OCI-LY7 (cell line): ENCODE data around the gene TRIM25. TPM values are rescaled to one million over a fixed set of nuclear protein-coding genes. Genes with fewer than 3 reads are reported as not detected.
A peak's percentile ranks its signal among the peaks of the same experiment; 100 is the strongest.

ENCODE experiments used
- BruUV-seq: library from RNA; stranded (reverse); fragments of 400-500 nt; replicated peaks from 2 replicates; lab custom pipeline; 2021; lab: Mats Ljungman, UMichigan
- CTCF ChIA-PET: fragments of 300-600 bp; sonication (Branson Sonifier 250); formaldehyde crosslinking; loops from one replicate; lab custom pipeline; 2022; ENCODE audit warnings: antibody characterized with exemption; ENCODE audit not compliant: unreplicated experiment; lab: Charles Lee
- POLR2A ChIA-PET: fragments of 300-600 bp; sonication (Branson Sonifier 250); formaldehyde crosslinking; loops from one replicate; lab custom pipeline; 2022; ENCODE audit warnings: antibody characterized with exemption; lab: Charles Lee
- DNase-seq: peaks from one replicate; pipeline ENCODE4 v3.0.0-alpha.2; 2015; ENCODE audit warnings: low spot score
- H2AFZ ChIP-seq: fragments of 200-600 bp; sonication (generic), shearing (Covaris generic); 2 replicates; pipeline ENCODE4 v1.6.1; 2014; ENCODE audit warnings: mild to moderate bottlenecking, antibody characterized with exemption, low read length, moderate library complexity
- H3K27ac ChIP-seq: fragments of 200-600 bp; sonication (generic); 2 replicates; pipeline ENCODE4 v1.5.1; 2014; ENCODE audit warnings: mixed run types, low read depth, mild to moderate bottlenecking, moderate library complexity, low read length, inconsistent platforms; ENCODE audit not compliant: poor library complexity, severe bottlenecking
- H3K36me3 ChIP-seq: fragments of 200-600 bp; sonication (generic); 2 replicates; pipeline ENCODE4 v1.6.1; 2014; ENCODE audit warnings: mild to moderate bottlenecking, antibody characterized with exemption, low read length, moderate library complexity, mixed read lengths; ENCODE audit not compliant: insufficient read depth
- H3K4me1 ChIP-seq: fragments of 200-600 bp; sonication (generic); 2 replicates; pipeline ENCODE4 v1.5.1; 2014; ENCODE audit warnings: mild to moderate bottlenecking, low read length; ENCODE audit not compliant: insufficient read depth, poor library complexity, severe bottlenecking
- H3K4me2 ChIP-seq: fragments of 200-600 bp; sonication (generic); 2 replicates; pipeline ENCODE4 v1.6.1; 2014; ENCODE audit warnings: mild to moderate bottlenecking, low read length
- H3K4me3 ChIP-seq: fragments of 200-600 bp; sonication (generic); 2 replicates; pipeline ENCODE4 v1.5.1; 2014; ENCODE audit warnings: mild to moderate bottlenecking, low read depth, low read length; ENCODE audit not compliant: poor library complexity, severe bottlenecking
- H3K79me2 ChIP-seq: fragments of 200-600 bp; sonication (generic); 2 replicates; pipeline ENCODE4 v1.6.1; 2016; ENCODE audit warnings: low read depth, mild to moderate bottlenecking, low read length, moderate library complexity, mixed read lengths; ENCODE audit not compliant: insufficient read depth
- H3K9me2 ChIP-seq: fragments of 200-600 bp; sonication (generic); 2 replicates; pipeline ENCODE4 v1.6.1; 2016; ENCODE audit warnings: mild to moderate bottlenecking, low read length, mixed read lengths; ENCODE audit not compliant: insufficient read depth
- H3K9me3 ChIP-seq: fragments of 200-600 bp; sonication (generic); 2 replicates; pipeline ENCODE4 v1.6.1; 2014; ENCODE audit warnings: mild to moderate bottlenecking, mixed run types, low read length, mixed read lengths
- H4K20me1 ChIP-seq: fragments of 200-600 bp; sonication (generic); 2 replicates; pipeline ENCODE4 v1.6.1; 2014; ENCODE audit warnings: mild to moderate bottlenecking, antibody characterized with exemption, low read length, moderate library complexity, mixed read lengths; ENCODE audit not compliant: insufficient read depth
- CTCF ChIP-seq: fragments of 200-600 bp; sonication (generic); conservative IDR thresholded peaks from 2 replicates; pipeline ENCODE4 v1.5.1; 2014; ENCODE audit warnings: mild to moderate bottlenecking, antibody characterized with exemption, low read length, moderate library complexity, mixed read lengths
- EZH2phosphoT487 ChIP-seq: fragments of 200-600 bp; sonication (generic); IDR thresholded peaks from 2 replicates; pipeline ENCODE4 v1.6.1; 2018; ENCODE audit warnings: low read depth, borderline replicate concordance, mild to moderate bottlenecking, mixed run types, antibody characterized with exemption, low read length, moderate library complexity, mixed read lengths
- intact Hi-C: fragments of 100-400 bp; cut with micrococcal nuclease; formaldehyde crosslinking; loops from one replicate; pipeline ENCODE4 v1.10.0; 2022; ENCODE audit not compliant: unreplicated experiment
- total RNA-seq, 2 experiments: library from RNA; depleted of rRNA in 1 of 2; stranded (reverse); fragments of >200 nt in 1 of 2; shearing (Covaris generic) in 1 of 2; gene quantifications; 2 replicates each; pipeline ENCODE4 v1.2.3, GENCODE V29; 2014 to 2022

Gene TRIM25
- total RNA-seq, 2 experiments from 2014 or later = 7.8 to 14.2 TPM

- H3K4me1 ChIP-seq = no peaks in the 10 kb centered on the region
- TF ChIP-seq CTCF (no peak), EZH2phosphoT487 (no peak)
- H3K4me2 ChIP-seq = no peak overlapping the region
- BruUV-seq = TSS peak; percentile 67
- no peak overlapping the region for H2AFZ ChIP-seq
- H4K20me1 ChIP-seq = no peaks in the 10 kb centered on the region
- no peak overlapping the region for H3K4me3 ChIP-seq
- no peak for DNase-seq
- no peak overlapping the region for H3K27ac ChIP-seq
- peaks cover 12% of the 10 kb centered on the region; the same call in 1 of the 2 replicates for H3K9me3 ChIP-seq
- POLR2A ChIA-PET = no interaction called here
- H3K79me2 ChIP-seq = no peaks in the 10 kb centered on the region
- CTCF ChIA-PET = no interaction called here
- no peaks in the 10 kb centered on the region for H3K9me2 ChIP-seq
- H3K36me3 ChIP-seq = no peaks in the 10 kb centered on the region
- intact Hi-C loops = no loop called here
These were observed 26.0 kb downstream of the TRIM25 start for GRCh38 chr17:56887552-56888467.

- CTCF ChIA-PET = no interaction called here
- Histone ChIP-seq H3K36me3 (no peaks in the 10 kb centered on the region), H3K79me2 (no peaks in the 10 kb centered on the region), H3K9me3 (peaks cover 12% of the 10 kb centered on the region; the same call in 1 of the 2 replicates), H4K20me1 (no peaks in the 10 kb centered on the region), H2AFZ (no peak overlapping the region), H3K4me1 (no peaks in the 10 kb centered on the region), H3K27ac (no peak overlapping the region), H3K4me2 (no peak overlapping the region), H3K4me3 (no peak overlapping the region), H3K9me2 (no peaks in the 10 kb centered on the region)
- DNase-seq = no peak
- intact Hi-C loops = no loop called here
- TF ChIP-seq EZH2phosphoT487 (no peak), CTCF (no peak)
- BruUV-seq = no TSS peak
- POLR2A ChIA-PET = no interaction called here
These were observed 26.7 kb downstream of the TRIM25 start for GRCh38 chr17:56887105-56887504.

- POLR2A ChIA-PET = no interaction called here
These were observed 27.5 kb downstream of the TRIM25 start for GRCh38 chr17:56886288-56886731.

More at GRCh38 chr17:56886288-56886731, 27.5 kb downstream of the TRIM25 start:
- Histone ChIP-seq H3K4me2 (no peak overlapping the region), H4K20me1 (no peaks in the 10 kb centered on the region), H2AFZ (no peak overlapping the region), H3K27ac (no peak overlapping the region), H3K79me2 (no peaks in the 10 kb centered on the region), H3K4me1 (no peaks in the 10 kb centered on the region), H3K9me2 (no peaks in the 10 kb centered on the region), H3K36me3 (no peaks in the 10 kb centered on the region), H3K4me3 (no peak overlapping the region), H3K9me3 (peaks cover 12% of the 10 kb centered on the region; the same call in 1 of the 2 replicates)
- intact Hi-C loops = no loop called here
- DNase-seq = no peak
- CTCF ChIA-PET = no interaction called here
- TF ChIP-seq EZH2phosphoT487 (no peak), CTCF (no peak)
- no TSS peak for BruUV-seq
